Central memory CD8-positive, alpha-beta T cell (primary cell): ENCODE measurements around the gene UGT1A8.
"Not testable (repeated sequence)": the region's sequence is repeated elsewhere in the genome, so short reads cannot be mapped to it uniquely, and the experiment has no call there.

Experiments used
- ATAC-seq: fragments of 150-1000 bp; cut with Tn5 transposase; replicated peaks from 2 replicates; pipeline ENCODE4 v1.10.0; 2022; ENCODE audit warnings: mild to moderate bottlenecking, moderate FRiP score, moderate number of reproducible peaks; ENCODE audit not compliant: poor library complexity, severe bottlenecking; ENCODE audit errors: extremely low read depth
- DNase-seq, 2 donors: peaks; one replicate each; pipeline ENCODE4 v3.0.0; 2021; ENCODE audit warnings: low spot score in 2 of 2
- H3K27ac Mint-ChIP-seq: one replicate; pipeline ENCODE4 v1.8.0; 2022; ENCODE audit warnings: low read depth, mild to moderate bottlenecking, moderate library complexity, mixed read lengths
- H3K27me3 Mint-ChIP-seq: one replicate; pipeline ENCODE4 v1.8.0; 2022; ENCODE audit warnings: mixed read lengths
- H3K36me3 Mint-ChIP-seq: one replicate; pipeline ENCODE4 v1.8.0; 2022; ENCODE audit warnings: mild to moderate bottlenecking, moderate library complexity, mixed read lengths; ENCODE audit not compliant: insufficient read depth
- H3K4me1 Mint-ChIP-seq: one replicate; pipeline ENCODE4 v1.8.0; 2022; ENCODE audit warnings: mixed read lengths
- H3K4me3 Mint-ChIP-seq: one replicate; pipeline ENCODE4 v1.8.0; 2022; ENCODE audit warnings: mild to moderate bottlenecking, moderate library complexity, mixed read lengths
- H3K9me3 Mint-ChIP-seq: one replicate; pipeline ENCODE4 v1.8.0; 2022; ENCODE audit warnings: mixed read lengths

Gene UGT1A8

GRCh38 chr2:233602076-233602475 lies 15.4 kb upstream of the UGT1A8 start:
- no peak overlapping the region for H3K27ac Mint-ChIP-seq
- H3K9me3 Mint-ChIP-seq, result no peaks in the 10 kb centered on the region
- H3K4me1 Mint-ChIP-seq, result no peaks in the 10 kb centered on the region
- peaks cover 49% of the 10 kb centered on the region for H3K27me3 Mint-ChIP-seq
- H3K4me3 Mint-ChIP-seq, result no peak overlapping the region
- DNase-seq (no peak), ATAC-seq (no peak)
- H3K36me3 Mint-ChIP-seq, result no peaks in the 10 kb centered on the region

GRCh38 chr2:233603520-233603919 lies 13.9 kb upstream of the UGT1A8 start:
- no peak overlapping the region for H3K4me3 Mint-ChIP-seq
- H3K27ac Mint-ChIP-seq, result no peak overlapping the region
- no peaks in the 10 kb centered on the region for H3K36me3 Mint-ChIP-seq
- no peak for DNase-seq
- H3K4me1 Mint-ChIP-seq, result no peaks in the 10 kb centered on the region
- peaks cover 49% of the 10 kb centered on the region for H3K27me3 Mint-ChIP-seq
- H3K9me3 Mint-ChIP-seq, result no peaks in the 10 kb centered on the region
- no peak for ATAC-seq

GRCh38 chr2:233604826-233605225 lies 12.6 kb upstream of the UGT1A8 start:
- no peak overlapping the region for H3K4me3 Mint-ChIP-seq
- H3K27me3 Mint-ChIP-seq, result peaks cover 47% of the 10 kb centered on the region
- no peaks in the 10 kb centered on the region for H3K4me1 Mint-ChIP-seq
- no peak for DNase-seq
- no peak overlapping the region for H3K27ac Mint-ChIP-seq
- no peak for ATAC-seq
- H3K9me3 Mint-ChIP-seq, result no peaks in the 10 kb centered on the region
- H3K36me3 Mint-ChIP-seq, result no peaks in the 10 kb centered on the region

GRCh38 chr2:233605680-233606079 lies 11.8 kb upstream of the UGT1A8 start:
- peaks cover 47% of the 10 kb centered on the region for H3K27me3 Mint-ChIP-seq
- H3K4me1 Mint-ChIP-seq, result no peaks in the 10 kb centered on the region
- H3K36me3 Mint-ChIP-seq, result no peaks in the 10 kb centered on the region
- no peak for ATAC-seq
- H3K27ac Mint-ChIP-seq, result no peak overlapping the region
- peaks cover 5% of the 10 kb centered on the region for H3K9me3 Mint-ChIP-seq
- DNase-seq, result no peak
- no peak overlapping the region for H3K4me3 Mint-ChIP-seq

- no peak overlapping the region for H3K27ac Mint-ChIP-seq
- H3K27me3 Mint-ChIP-seq, result peaks cover 65% of the 10 kb centered on the region
- H3K4me1 Mint-ChIP-seq, result no peaks in the 10 kb centered on the region
- DNase-seq (no peak), ATAC-seq (no peak)
- H3K9me3 Mint-ChIP-seq, result peaks cover 18% of the 10 kb centered on the region
- peaks cover 2% of the 10 kb centered on the region for H3K36me3 Mint-ChIP-seq
- H3K4me3 Mint-ChIP-seq, result no peak overlapping the region
These were observed 6.1 kb upstream of the UGT1A8 start for GRCh38 chr2:233611284-233611683.

- no peaks in the 10 kb centered on the region for H3K9me3 Mint-ChIP-seq
- H3K27ac Mint-ChIP-seq, result no peak overlapping the region
These were observed 2.8 kb downstream of the UGT1A8 start for GRCh38 chr2:233620204-233620603.

GRCh38 chr2:233621863-233622262 lies 4.4 kb downstream of the UGT1A8 start:
- DNase-seq, H3K4me1 Mint-ChIP-seq, ATAC-seq, H3K9me3 Mint-ChIP-seq, H3K4me3 Mint-ChIP-seq, H3K36me3 Mint-ChIP-seq, H3K27ac Mint-ChIP-seq: not testable (repeated sequence)
- peaks cover 84% of the 10 kb centered on the region for H3K27me3 Mint-ChIP-seq

More at GRCh38 chr2:233620204-233620603, 2.8 kb downstream of the UGT1A8 start:
- Mint-ChIP-seq H3K27me3 (peaks cover 84% of the 10 kb centered on the region), H3K36me3 (no peaks in the 10 kb centered on the region), H3K4me1 (no peaks in the 10 kb centered on the region), H3K4me3 (no peak overlapping the region)
- DNase-seq (no peak), ATAC-seq (no peak)

- H3K4me3 Mint-ChIP-seq, result no peak overlapping the region
- H3K36me3 Mint-ChIP-seq, result peaks cover 2% of the 10 kb centered on the region
- peaks cover 13% of the 10 kb centered on the region for H3K9me3 Mint-ChIP-seq
- H3K27me3 Mint-ChIP-seq, result peaks cover 93% of the 10 kb centered on the region
- no peak overlapping the region for H3K27ac Mint-ChIP-seq
- ATAC-seq (no peak), DNase-seq (no peak)
- H3K4me1 Mint-ChIP-seq, result no peaks in the 10 kb centered on the region
These were observed 10.0 kb downstream of the UGT1A8 start for GRCh38 chr2:233627331-233628025.

GRCh38 chr2:233636306-233636705 lies 18.9 kb downstream of the UGT1A8 start, which contains the start of gene UGT1A10:
UGT1A10 (plus strand) TSS chr2:233636448; CDS start chr2:233636523, 75 bp downstream.
- H3K27me3 Mint-ChIP-seq, result peaks cover 61% of the 10 kb centered on the region
- not testable (repeated sequence) for ATAC-seq, DNase-seq, H3K4me1 Mint-ChIP-seq, H3K27ac Mint-ChIP-seq, H3K36me3 Mint-ChIP-seq, H3K4me3 Mint-ChIP-seq, H3K9me3 Mint-ChIP-seq

- Mint-ChIP-seq H3K9me3 (no peaks in the 10 kb centered on the region), H3K4me1 (no peaks in the 10 kb centered on the region), H3K27ac (no peak overlapping the region), H3K36me3 (peaks cover 2% of the 10 kb centered on the region), H3K27me3 (peaks cover 48% of the 10 kb centered on the region), H3K4me3 (no peak overlapping the region)
- DNase-seq (no peak), ATAC-seq (no peak)
These were observed 21.4 kb downstream of the UGT1A8 start for GRCh38 chr2:233638836-233639235.

- no peaks in the 10 kb centered on the region for H3K9me3 Mint-ChIP-seq
- no peaks in the 10 kb centered on the region for H3K4me1 Mint-ChIP-seq
- H3K36me3 Mint-ChIP-seq, result peaks cover 2% of the 10 kb centered on the region
- H3K27me3 Mint-ChIP-seq, result peaks cover 38% of the 10 kb centered on the region
- ATAC-seq, result no peak
- H3K4me3 Mint-ChIP-seq, result no peak overlapping the region
- DNase-seq, result no peak
- H3K27ac Mint-ChIP-seq, result no peak overlapping the region
These were observed 22.4 kb downstream of the UGT1A8 start for GRCh38 chr2:233639860-233640259.

GRCh38 chr2:233643128-233643527 lies 25.7 kb downstream of the UGT1A8 start:
- H3K4me3 Mint-ChIP-seq, result no peak overlapping the region
- DNase-seq, result no peak

GRCh38 chr2:233646033-233646432 lies 28.6 kb downstream of the UGT1A8 start:
- H3K9me3 Mint-ChIP-seq, H3K27ac Mint-ChIP-seq, H3K36me3 Mint-ChIP-seq, ATAC-seq, DNase-seq, H3K4me3 Mint-ChIP-seq, H3K4me1 Mint-ChIP-seq: not testable (repeated sequence)
- H3K27me3 Mint-ChIP-seq, result peaks cover 46% of the 10 kb centered on the region

More at GRCh38 chr2:233643128-233643527, 25.7 kb downstream of the UGT1A8 start:
- peaks cover 35% of the 10 kb centered on the region for H3K27me3 Mint-ChIP-seq
- peaks cover 6% of the 10 kb centered on the region for H3K9me3 Mint-ChIP-seq
- peaks cover 2% of the 10 kb centered on the region for H3K36me3 Mint-ChIP-seq
- ATAC-seq, result no peak
- no peaks in the 10 kb centered on the region for H3K4me1 Mint-ChIP-seq
- no peak overlapping the region for H3K27ac Mint-ChIP-seq
